H1 (cell line): ENCODE measurements around the gene ZC3H18. TPM values are rescaled to one million over a fixed set of nuclear protein-coding genes. Genes with fewer than 3 reads are reported as not detected.

Source experiments
- CBX8 ChIP-seq: fragments of 300-800, 300-1000 bp; sonication (generic); IDR thresholded peaks from 2 replicates; pipeline ENCODE4 v1.7.1; 2016; ENCODE audit warnings: low read depth, low read length, borderline replicate concordance
- CHD7 ChIP-seq: fragments of 300-600 bp; sonication (generic); IDR thresholded peaks from 2 replicates; pipeline ENCODE4 v1.7.1; 2012; ENCODE audit warnings: low read length, moderate library complexity, mild to moderate bottlenecking, inconsistent platforms; ENCODE audit not compliant: insufficient replicate concordance
- E2F6 ChIP-seq: IDR thresholded peaks from 2 replicates; pipeline ENCODE4 v1.6.1; 2012; ENCODE audit warnings: inconsistent platforms
- EGR1 ChIP-seq: IDR thresholded peaks from 2 replicates; pipeline ENCODE4 v1.6.1; 2011; ENCODE audit warnings: low read depth, low read length, borderline replicate concordance
- GABPA ChIP-seq: IDR thresholded peaks from 2 replicates; pipeline ENCODE4 v1.6.1; 2011; ENCODE audit warnings: mild to moderate bottlenecking, low read length, moderate library complexity, borderline replicate concordance; ENCODE audit not compliant: insufficient read depth
- JUND ChIP-seq: IDR thresholded peaks from 2 replicates; pipeline ENCODE4 v1.6.1; 2011; ENCODE audit warnings: mild to moderate bottlenecking, improper control_type of control experiment, low read length
- POLR2AphosphoS5 ChIP-seq: IDR thresholded peaks from 2 replicates; pipeline ENCODE4 v1.6.1; 2011; ENCODE audit warnings: low read depth, low read length
- POU5F1 ChIP-seq: IDR thresholded peaks from 2 replicates; pipeline ENCODE4 v1.6.1; 2011; ENCODE audit warnings: low read depth, mild to moderate bottlenecking, low read length, moderate library complexity
- SAP30 ChIP-seq: fragments of 300-600 bp; sonication (generic); IDR thresholded peaks from 2 replicates; pipeline ENCODE4 v1.7.1; 2012; ENCODE audit warnings: low read length, moderate library complexity, mild to moderate bottlenecking, inconsistent platforms; ENCODE audit not compliant: insufficient read depth, insufficient replicate concordance
- USF2 ChIP-seq: IDR thresholded peaks from 2 replicates; pipeline ENCODE4 v1.6.1; 2011; ENCODE audit warnings: low read length, improper control_type of control experiment
- polyA plus RNA-seq, 7 experiments: library from polyadenylated mRNA; depleted of rRNA in 3 of 7; stranded (reverse) in 5 of 7; unstranded in 2 of 7; fragments of >200 nt in 5 of 7; fragments of 200-250 nt in 2 of 7; gene quantifications; 1 replicate in 5 of 7; 2 replicates in 1 of 7; 4 replicates in 1 of 7; pipeline versions ENCODE4 v1.2.1 to v1.2.3, GENCODE V29; 2011 to 2013; ENCODE audit warnings: missing spikeins in 2 of 7, mixed read lengths in 2 of 7
- total RNA-seq: library from RNA; stranded (reverse); fragmentation: NEBNext Ultra II Directional; extraction: Animal tissue kit (Norgen Biotek cat#: 25700); gene quantifications from 2 replicates; pipeline ENCODE4 v1.2.1, GENCODE V29; 2021

Gene ZC3H18
- total and polyA plus RNA-seq, 2 of the 8 experiments (the other 6 are each of a cell fraction or from before 2014, with no cell fraction given) = 12.1 to 73.2 TPM

GRCh38 chr16:88633684-88634140 lies 63.5 kb downstream of the ZC3H18 start (continued):
- TF ChIP-seq CHD7 (no peak), EGR1 (no peak), E2F6 (no peak), JUND (no peak), CBX8 (no peak), POLR2AphosphoS5 (0 out of 2 replicates have a peak, but pooled peaks have one; percentile 31), SAP30 (no peak), POU5F1 (no peak), USF2 (no peak), GABPA (no peak)
